SK-N-SH (cell line): ENCODE data around the gene ZNF304. TPM values are rescaled to one million over a fixed set of nuclear protein-coding genes. Genes with fewer than 3 reads are reported as not detected.

ENCODE experiments used
- CTCF ChIA-PET: fragments of 300-600, 350-600 bp; formaldehyde crosslinking; extraction: SDS; loops from one replicate; lab custom pipeline; 2021; lab: Yijun Ruan, JAX
- POLR2A ChIA-PET: fragments of 350-600 bp; sonication (Branson Sonifier 250); formaldehyde crosslinking; extraction: SDS; loops from one replicate; lab custom pipeline; 2020; ENCODE audit warnings: antibody characterized with exemption, inconsistent platforms; lab: Yijun Ruan, JAX
- DNase-seq: peaks from one replicate; pipeline ENCODE4 v3.0.0; 2012
- H2AFZ ChIP-seq: fragments of 200-600 bp; sonication (generic); 2 replicates; pipeline ENCODE4 v1.8.1; 2016; ENCODE audit warnings: antibody characterized with exemption, mild to moderate bottlenecking, low read depth
- H3F3A ChIP-seq: fragments of 200-600 bp; sonication (generic); replicated peaks from 2 replicates; pipeline ENCODE3; 2016; ENCODE audit warnings: antibody characterized with exemption, mild to moderate bottlenecking; ENCODE audit not compliant: insufficient read depth
- H3K27ac ChIP-seq, 2 experiments: fragments of 200-500 bp in 1 of 2; fragments of 200-600 bp in 1 of 2; sonication (Bioruptor generic) in 1 of 2; sonication (generic), shearing (Covaris generic) in 1 of 2; 2 replicates each; pipeline versions ENCODE4 v1.5.1 to v1.6.1; 2014 to 2016; ENCODE audit warnings: low read depth in 2 of 2, inconsistent platforms in 1 of 2, low read length in 1 of 2, mild to moderate bottlenecking in 1 of 2, mixed read lengths in 1 of 2
- H3K27me3 ChIP-seq: fragments of 200-600 bp; sonication (generic), shearing (Covaris generic); 2 replicates; pipeline ENCODE4 v1.6.1; 2016; ENCODE audit warnings: mixed run types; ENCODE audit not compliant: insufficient read depth
- H3K36me3 ChIP-seq, 2 experiments: fragments of 200-500 bp in 1 of 2; fragments of 200-600 bp in 1 of 2; sonication (Bioruptor generic) in 1 of 2; sonication (generic) in 1 of 2; replicated peaks in 1 of 2; 2 replicates each; pipeline versions ENCODE3 to v1.5.1; 2014 to 2016; ENCODE audit warnings: low read length in 1 of 2, mild to moderate bottlenecking in 1 of 2; ENCODE audit not compliant: insufficient read depth in 2 of 2, control insufficient read depth in 1 of 2
- H3K4me1 ChIP-seq, 2 experiments: fragments of 200-500 bp in 1 of 2; fragments of 200-600 bp in 1 of 2; sonication (Bioruptor generic) in 1 of 2; sonication (generic), shearing (Covaris generic) in 1 of 2; 2 replicates each; pipeline versions ENCODE4 v1.5.1 to v1.6.1; 2014 to 2016; ENCODE audit warnings: low read depth in 1 of 2, low read length in 1 of 2, mixed run types in 1 of 2; ENCODE audit not compliant: insufficient read depth in 2 of 2, control insufficient read depth in 1 of 2
- H3K4me2 ChIP-seq: fragments of 200-600 bp; sonication (generic), shearing (Covaris generic); 2 replicates; pipeline ENCODE4 v1.6.1; 2017; ENCODE audit warnings: mixed run types
- H3K4me3 ChIP-seq, 2 experiments: fragments of 200-500 bp in 1 of 2; fragments of 200-600 bp in 1 of 2; sonication (Bioruptor generic) in 1 of 2; sonication (generic), shearing (Covaris generic) in 1 of 2; 2 replicates each; pipeline versions ENCODE4 v1.5.1 to v1.8.1; 2014 to 2016; ENCODE audit warnings: low read depth in 2 of 2, inconsistent platforms in 1 of 2, low read length in 1 of 2, mild to moderate bottlenecking in 1 of 2, mixed read lengths in 1 of 2, moderate library complexity in 1 of 2
- H3K79me2 ChIP-seq: fragments of 200-600 bp; sonication (generic); 2 replicates; pipeline ENCODE4 v1.8.1; 2017; ENCODE audit warnings: mild to moderate bottlenecking; ENCODE audit not compliant: insufficient read depth
- H3K9ac ChIP-seq: fragments of 200-600 bp; sonication (generic); 2 replicates; pipeline ENCODE4 v1.6.1; 2017; ENCODE audit warnings: mixed run types
- H3K9me2 ChIP-seq: fragments of 200-600 bp; sonication (generic); 2 replicates; pipeline ENCODE4 v1.6.1; 2017; ENCODE audit warnings: mixed run types
- H3K9me3 ChIP-seq: fragments of 200-600 bp; sonication (generic); 2 replicates; pipeline ENCODE4 v1.6.1; 2017; ENCODE audit warnings: mixed run types, mild to moderate bottlenecking, moderate library complexity
- H4K20me1 ChIP-seq: fragments of 200-600 bp; sonication (generic); 2 replicates; pipeline ENCODE4 v1.6.1; 2017; ENCODE audit warnings: mild to moderate bottlenecking, mixed run types; ENCODE audit not compliant: insufficient read depth
- EP300 ChIP-seq, 2 experiments: IDR thresholded peaks; 2 replicates each; pipeline versions ENCODE4 v1.4.0 to v1.6.1; 2012; ENCODE audit warnings: borderline replicate concordance in 1 of 2, low read depth in 1 of 2, low read length in 1 of 2
- FOSL2 ChIP-seq: IDR thresholded peaks from 2 replicates; pipeline ENCODE4 v1.4.0; 2012; ENCODE audit warnings: low read depth, mild to moderate bottlenecking, moderate library complexity, borderline replicate concordance
- FOXJ3 ChIP-seq: sonication (generic); formaldehyde crosslinking; IDR thresholded peaks from 2 replicates; pipeline ENCODE4 v1.5.1; 2020; ENCODE audit warnings: mild to moderate bottlenecking, missing genetic modification reagents
- SIN3A ChIP-seq: IDR thresholded peaks from 2 replicates; pipeline ENCODE4 v1.6.1; 2012; ENCODE audit warnings: low read depth, mild to moderate bottlenecking, low read length, moderate library complexity, borderline replicate concordance
- TAF1 ChIP-seq: IDR thresholded peaks from 2 replicates; pipeline ENCODE4 v1.6.1; 2012; ENCODE audit warnings: low read depth, mild to moderate bottlenecking, low read length, moderate library complexity, borderline replicate concordance
- YY1 ChIP-seq: IDR thresholded peaks from 2 replicates; pipeline ENCODE4 v1.4.0; 2012; ENCODE audit warnings: low read depth, mild to moderate bottlenecking
- WGBS: methylation state at CpG from one replicate; pipeline ENCODE4 v1.1.6; 2017; ENCODE audit warnings: low lambda C conversion rate; 5-methylcytosine and 5-hydroxymethylcytosine counted together
- polyA plus RNA-seq, 3 experiments: library from polyadenylated mRNA; depleted of rRNA; stranded (reverse); fragments of >200 nt; gene quantifications; 2 replicates each; pipeline ENCODE4 v1.2.3, GENCODE V29; 2012
- TF ChIP-seq, protein P1 (sequence below): IDR thresholded peaks from 2 replicates; pipeline ENCODE4 v1.4.0; 2012; ENCODE audit warnings: low read depth, borderline replicate concordance
- TF ChIP-seq, protein P2 (sequence below): fragments of 150-350 bp; IDR thresholded peaks from 2 replicates; pipeline ENCODE4 v1.6.1; 2016; ENCODE audit warnings: mild to moderate bottlenecking, low read depth, low read length
- TF ChIP-seq, protein P3 (sequence below): IDR thresholded peaks from 2 replicates; pipeline ENCODE4 v1.6.1; 2012; ENCODE audit warnings: mild to moderate bottlenecking, low read depth, low read length, moderate library complexity

The ZNF304 gene
- polyA plus RNA-seq, 1 of the 3 experiments (the other 2 are of a cell fraction) = 2.5 TPM

- TF ChIP-seq, protein P1, sequence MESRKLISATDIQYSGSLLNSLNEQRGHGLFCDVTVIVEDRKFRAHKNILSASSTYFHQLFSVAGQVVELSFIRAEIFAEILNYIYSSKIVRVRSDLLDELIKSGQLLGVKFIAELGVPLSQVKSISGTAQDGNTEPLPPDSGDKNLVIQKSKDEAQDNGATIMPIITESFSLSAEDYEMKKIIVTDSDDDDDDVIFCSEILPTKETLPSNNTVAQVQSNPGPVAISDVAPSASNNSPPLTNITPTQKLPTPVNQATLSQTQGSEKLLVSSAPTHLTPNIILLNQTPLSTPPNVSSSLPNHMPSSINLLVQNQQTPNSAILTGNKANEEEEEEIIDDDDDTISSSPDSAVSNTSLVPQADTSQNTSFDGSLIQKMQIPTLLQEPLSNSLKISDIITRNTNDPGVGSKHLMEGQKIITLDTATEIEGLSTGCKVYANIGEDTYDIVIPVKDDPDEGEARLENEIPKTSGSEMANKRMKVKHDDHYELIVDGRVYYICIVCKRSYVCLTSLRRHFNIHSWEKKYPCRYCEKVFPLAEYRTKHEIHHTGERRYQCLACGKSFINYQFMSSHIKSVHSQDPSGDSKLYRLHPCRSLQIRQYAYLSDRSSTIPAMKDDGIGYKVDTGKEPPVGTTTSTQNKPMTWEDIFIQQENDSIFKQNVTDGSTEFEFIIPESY = no peak
- TF ChIP-seq FOXJ3 (CRISPR knock-in tag) (no peak), EP300 (IDR thresholded peaks at IDR 0.05; ENCODE audit: borderline replicate concordance in 1 of 2, low read depth in 1 of 2, low read length in 1 of 2) (no peak), SIN3A (no peak)
Measured at GRCh38 chr19:57324992-57325391, 26.1 kb upstream of the ZNF304 start (continued).

- CTCF ChIA-PET = no interaction called here
- no peak overlapping the region for H3K4me2 ChIP-seq
Measured at GRCh38 chr19:57327993-57328392, 23.1 kb upstream of the ZNF304 start.

More at GRCh38 chr19:57327993-57328392, 23.1 kb upstream of the ZNF304 start:
- Histone ChIP-seq H3K9ac (no peak overlapping the region), H3K36me3 (peaks cover 43 to 53% of the 10 kb centered on the region in 2 experiments), H3F3A (peaks cover 5% of the 10 kb centered on the region), H3K27me3 (no peaks in the 10 kb centered on the region), H3K4me1 (no peaks in the 10 kb centered on the region), H2AFZ (no peak overlapping the region), H4K20me1 (no peaks in the 10 kb centered on the region), H3K79me2 (peaks cover 26% of the 10 kb centered on the region), H3K4me3 (no peak overlapping the region), H3K9me2 (no peaks in the 10 kb centered on the region), H3K27ac (no peak overlapping the region), H3K9me3 (no peaks in the 10 kb centered on the region)
- WGBS = 96% methylated on average over 7 of the region's 8 CpGs
- no peak for TF ChIP-seq YY1
- TF ChIP-seq, protein P2, sequence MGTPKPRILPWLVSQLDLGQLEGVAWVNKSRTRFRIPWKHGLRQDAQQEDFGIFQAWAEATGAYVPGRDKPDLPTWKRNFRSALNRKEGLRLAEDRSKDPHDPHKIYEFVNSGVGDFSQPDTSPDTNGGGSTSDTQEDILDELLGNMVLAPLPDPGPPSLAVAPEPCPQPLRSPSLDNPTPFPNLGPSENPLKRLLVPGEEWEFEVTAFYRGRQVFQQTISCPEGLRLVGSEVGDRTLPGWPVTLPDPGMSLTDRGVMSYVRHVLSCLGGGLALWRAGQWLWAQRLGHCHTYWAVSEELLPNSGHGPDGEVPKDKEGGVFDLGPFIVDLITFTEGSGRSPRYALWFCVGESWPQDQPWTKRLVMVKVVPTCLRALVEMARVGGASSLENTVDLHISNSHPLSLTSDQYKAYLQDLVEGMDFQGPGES = no peak
- TF ChIP-seq, protein P3, sequence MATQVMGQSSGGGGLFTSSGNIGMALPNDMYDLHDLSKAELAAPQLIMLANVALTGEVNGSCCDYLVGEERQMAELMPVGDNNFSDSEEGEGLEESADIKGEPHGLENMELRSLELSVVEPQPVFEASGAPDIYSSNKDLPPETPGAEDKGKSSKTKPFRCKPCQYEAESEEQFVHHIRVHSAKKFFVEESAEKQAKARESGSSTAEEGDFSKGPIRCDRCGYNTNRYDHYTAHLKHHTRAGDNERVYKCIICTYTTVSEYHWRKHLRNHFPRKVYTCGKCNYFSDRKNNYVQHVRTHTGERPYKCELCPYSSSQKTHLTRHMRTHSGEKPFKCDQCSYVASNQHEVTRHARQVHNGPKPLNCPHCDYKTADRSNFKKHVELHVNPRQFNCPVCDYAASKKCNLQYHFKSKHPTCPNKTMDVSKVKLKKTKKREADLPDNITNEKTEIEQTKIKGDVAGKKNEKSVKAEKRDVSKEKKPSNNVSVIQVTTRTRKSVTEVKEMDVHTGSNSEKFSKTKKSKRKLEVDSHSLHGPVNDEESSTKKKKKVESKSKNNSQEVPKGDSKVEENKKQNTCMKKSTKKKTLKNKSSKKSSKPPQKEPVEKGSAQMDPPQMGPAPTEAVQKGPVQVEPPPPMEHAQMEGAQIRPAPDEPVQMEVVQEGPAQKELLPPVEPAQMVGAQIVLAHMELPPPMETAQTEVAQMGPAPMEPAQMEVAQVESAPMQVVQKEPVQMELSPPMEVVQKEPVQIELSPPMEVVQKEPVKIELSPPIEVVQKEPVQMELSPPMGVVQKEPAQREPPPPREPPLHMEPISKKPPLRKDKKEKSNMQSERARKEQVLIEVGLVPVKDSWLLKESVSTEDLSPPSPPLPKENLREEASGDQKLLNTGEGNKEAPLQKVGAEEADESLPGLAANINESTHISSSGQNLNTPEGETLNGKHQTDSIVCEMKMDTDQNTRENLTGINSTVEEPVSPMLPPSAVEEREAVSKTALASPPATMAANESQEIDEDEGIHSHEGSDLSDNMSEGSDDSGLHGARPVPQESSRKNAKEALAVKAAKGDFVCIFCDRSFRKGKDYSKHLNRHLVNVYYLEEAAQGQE = no peak
- TF ChIP-seq FOXJ3 (CRISPR knock-in tag) = no peak
- no peak for TF ChIP-seq FOSL2
- no peak for TF ChIP-seq TAF1
- POLR2A ChIA-PET = no interaction called here
- DNase-seq = no peak
